HG02970 (cell line): ENCODE data around the gene SCGB1A1.

Experiments used
- ATAC-seq: cut with Tn5 transposase; IDR thresholded peaks from one replicate; pipeline ENCODE4 v1.9.1; 2021; ENCODE audit warnings: mild to moderate bottlenecking, moderate library complexity, moderate number of reproducible peaks; ENCODE audit not compliant: unreplicated experiment, low FRiP score

Gene SCGB1A1

GRCh38 chr11:62472063-62472884 is 53.4 kb downstream of the SCGB1A1 start:
- ATAC-seq: no peak
